GM12891 (cell line): ENCODE data around the gene SYNE2.
A peak's percentile ranks its signal among the peaks of the same experiment; 100 is the strongest.

Experiments
- DNase-seq: peaks from one replicate; pipeline ENCODE4 v3.0.0; 2011; ENCODE audit warnings: low spot score; ENCODE audit not compliant: insufficient read length
- FAIRE-seq: peaks from 2 replicates; lab custom pipeline; 2011; peaks lifted over from hg19 to GRCh38; lab: Jason Lieb, UNC
- PAX5 ChIP-seq: IDR thresholded peaks from 2 replicates; pipeline ENCODE4 v1.6.1; 2011; ENCODE audit warnings: low read length, moderate library complexity, mild to moderate bottlenecking; ENCODE audit not compliant: insufficient read depth, severe bottlenecking
- POLR2A ChIP-seq: IDR thresholded peaks from 2 replicates; pipeline ENCODE4 v1.6.1; 2011; ENCODE audit warnings: low read depth, low read length, control low read depth
- POLR2AphosphoS5 ChIP-seq: IDR thresholded peaks from 2 replicates; pipeline ENCODE4 v1.6.1; 2011; ENCODE audit warnings: low read depth, low read length, control low read depth
- POU2F2 ChIP-seq: IDR thresholded peaks from 2 replicates; pipeline ENCODE4 v1.6.1; 2011; ENCODE audit warnings: low read depth, mild to moderate bottlenecking, control low read depth, low read length, moderate library complexity
- SPI1 ChIP-seq: IDR thresholded peaks from 2 replicates; pipeline ENCODE4 v1.6.1; 2011; ENCODE audit warnings: low read depth, low read length, control low read depth
- TAF1 ChIP-seq: IDR thresholded peaks from 2 replicates; pipeline ENCODE4 v1.6.1; 2011; ENCODE audit warnings: low read depth, low read length, control low read depth

SYNE2 gene

GRCh38 chr14:64248689-64249088, 395.9 kb downstream of the SYNE2 start:
- DNase-seq: no peak
- FAIRE-seq: no peak
- TF ChIP-seq SPI1 (no peak), TAF1 (no peak), PAX5 (no peak), POLR2AphosphoS5 (no peak), POLR2A (no peak), POU2F2 (no peak)

DNA sequence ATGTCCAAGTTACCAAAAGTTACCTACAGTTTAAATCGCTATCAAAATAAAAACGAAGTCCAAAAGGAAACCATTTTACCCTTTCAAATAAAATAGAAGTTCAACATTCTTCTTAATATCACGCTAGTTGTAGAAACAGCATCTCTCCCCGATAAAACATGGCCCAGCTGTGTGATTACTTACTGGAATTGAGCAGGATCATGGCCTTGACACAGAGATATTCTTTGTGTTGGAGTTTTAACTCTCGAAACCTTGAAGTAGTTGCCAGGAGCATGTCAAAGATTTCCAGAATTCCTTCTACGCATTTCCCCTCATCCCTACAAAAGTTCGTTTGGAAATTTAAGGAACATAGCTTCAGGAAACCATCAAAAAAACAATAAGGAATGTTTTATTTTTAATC, 396.6 kb downstream of the SYNE2 start:
- FAIRE-seq (no peak), DNase-seq (no peak)
- TF ChIP-seq PAX5 (no peak), POLR2A (no peak), POLR2AphosphoS5 (no peak), TAF1 (no peak), POU2F2 (no peak), SPI1 (no peak)

DNA sequence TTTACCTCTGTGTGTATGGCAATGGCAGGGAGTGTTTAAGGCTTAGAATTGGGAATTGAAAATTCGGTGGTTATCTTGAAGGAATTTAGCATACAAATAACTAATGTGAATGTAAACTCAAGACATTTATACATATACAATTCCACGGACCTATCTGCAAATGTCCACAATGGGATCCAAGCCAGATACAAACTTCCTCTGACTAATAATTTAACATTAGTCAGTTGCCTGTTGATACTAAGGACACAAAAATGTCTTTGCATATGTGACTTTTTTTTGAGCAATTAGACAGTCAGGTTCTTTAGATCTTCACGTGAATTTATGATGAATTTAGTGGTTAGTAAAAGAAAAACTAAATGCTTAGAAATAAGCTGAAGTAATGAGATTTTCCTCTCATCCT, 400.9 kb downstream of the SYNE2 start:
- DNase-seq (no peak), FAIRE-seq (no peak)
- TF ChIP-seq POLR2AphosphoS5 (no peak), SPI1 (no peak), PAX5 (no peak), POU2F2 (no peak), TAF1 (no peak), POLR2A (no peak)

DNA sequence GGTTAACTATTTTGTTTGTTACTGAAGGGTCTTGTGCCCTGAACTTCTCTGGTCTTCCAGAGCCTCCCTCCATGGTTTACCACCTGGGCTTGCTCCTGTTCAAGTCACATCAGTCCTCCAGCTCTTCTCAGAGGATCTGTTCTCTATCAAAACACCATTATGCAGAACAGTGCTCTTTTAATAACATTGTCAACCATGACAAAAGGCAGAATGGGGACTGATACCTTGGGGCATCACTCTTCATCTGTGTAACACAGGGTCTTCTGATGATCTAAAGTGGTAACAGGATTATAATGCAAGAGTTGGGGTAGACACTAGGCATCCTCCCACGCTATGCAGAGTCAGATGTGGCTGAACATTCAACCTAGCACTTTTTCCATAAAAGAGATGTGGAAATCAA, 403.0 kb downstream of the SYNE2 start:
- DNase-seq (no peak), FAIRE-seq (no peak)
- no peak for TF ChIP-seq PAX5
- TF ChIP-seq POU2F2: no peak
- TF ChIP-seq SPI1: no peak
- TF ChIP-seq POLR2A: no peak
- TF ChIP-seq POLR2AphosphoS5: no peak
- TF ChIP-seq TAF1: no peak

GRCh38 chr14:64260418-64260817, 407.6 kb downstream of the SYNE2 start:
- no peak for DNase-seq
- no peak for TF ChIP-seq POU2F2
- no peak for TF ChIP-seq PAX5
- TF ChIP-seq TAF1: no peak
- no peak for TF ChIP-seq SPI1
- TF ChIP-seq POLR2A: no peak
- TF ChIP-seq POLR2AphosphoS5: no peak
- FAIRE-seq: no peak

GRCh38 chr14:64265222-64265621, 412.4 kb downstream of the SYNE2 start:
- DNase-seq (no peak), FAIRE-seq (peak; percentile 47)
- TF ChIP-seq TAF1 (no peak), POLR2A (no peak), POLR2AphosphoS5 (no peak), PAX5 (no peak), SPI1 (no peak), POU2F2 (no peak)

GRCh38 chr14:64266239-64266638, 413.4 kb downstream of the SYNE2 start:
- DNase-seq: no peak
- FAIRE-seq: peak; percentile 74
- no peak for TF ChIP-seq POU2F2
- TF ChIP-seq POLR2A: no peak
- TF ChIP-seq POLR2AphosphoS5: no peak
- TF ChIP-seq TAF1: no peak
- TF ChIP-seq PAX5: no peak
- no peak for TF ChIP-seq SPI1

- TF ChIP-seq SPI1 (no peak), TAF1 (no peak), POU2F2 (no peak), POLR2A (no peak), PAX5 (no peak), POLR2AphosphoS5 (no peak)
- no peak for FAIRE-seq
- DNase-seq: no peak
Observed at GRCh38 chr14:64272019-64272418, 419.2 kb downstream of the SYNE2 start.
